Mesendoderm (in vitro differentiated cells): Measurements from ENCODE around the gene MRPL18.
"Not testable (repeated sequence)": the region's sequence is repeated elsewhere in the genome, so short reads cannot be mapped to it uniquely, and the experiment has no call there.

Experiments used
- DNase-seq: peaks from one replicate; pipeline ENCODE4 v3.0.0; 2013
- H2AK5ac ChIP-seq: 2 replicates; pipeline ENCODE4 v1.6.1; 2013; ENCODE audit warnings: low read length, inconsistent platforms
- H2BK120ac ChIP-seq: 2 replicates; pipeline ENCODE4 v1.6.1; 2013; ENCODE audit warnings: low read depth, mild to moderate bottlenecking, low read length, moderate library complexity, mixed read lengths
- H2BK15ac ChIP-seq: replicated peaks from 2 replicates; pipeline ENCODE4 v1.6.1; 2013; ENCODE audit warnings: low read depth, mild to moderate bottlenecking, moderate library complexity
- H2BK5ac ChIP-seq: 2 replicates; pipeline ENCODE4 v1.6.1; 2013; ENCODE audit warnings: low read length, inconsistent platforms
- H3K18ac ChIP-seq: 2 replicates; pipeline ENCODE4 v1.6.1; 2013; ENCODE audit warnings: mild to moderate bottlenecking, low read length, mixed read lengths
- H3K23ac ChIP-seq: one replicate; pipeline ENCODE4 v1.6.1; 2013; ENCODE audit warnings: low read length
- H3K27ac ChIP-seq: 2 replicates; pipeline ENCODE4 v1.5.1; 2013; ENCODE audit warnings: low read depth, mild to moderate bottlenecking, inconsistent platforms, low read length, moderate library complexity
- H3K27me3 ChIP-seq: 2 replicates; pipeline ENCODE4 v1.6.1; 2013; ENCODE audit warnings: low read length, control low read depth, mild to moderate bottlenecking, inconsistent platforms; ENCODE audit not compliant: insufficient read depth, poor library complexity
- H3K36me3 ChIP-seq: 2 replicates; pipeline ENCODE4 v1.6.1; 2013; ENCODE audit warnings: low read length, inconsistent platforms; ENCODE audit not compliant: control insufficient read depth, insufficient read depth
- H3K4ac ChIP-seq: one replicate; pipeline ENCODE4 v1.6.1; 2013; ENCODE audit warnings: low read depth, mild to moderate bottlenecking, low read length, moderate library complexity
- H3K4me1 ChIP-seq: 2 replicates; pipeline ENCODE4 v1.6.1; 2013; ENCODE audit warnings: low read depth, low read length, inconsistent platforms; ENCODE audit not compliant: control insufficient read depth
- H3K4me2 ChIP-seq: 2 replicates; pipeline ENCODE4 v1.6.1; 2013; ENCODE audit warnings: low read length
- H3K4me3 ChIP-seq: 2 replicates; pipeline ENCODE4 v1.5.1; 2013; ENCODE audit warnings: mild to moderate bottlenecking, low read length
- H3K56ac ChIP-seq: one replicate; pipeline ENCODE4 v1.6.1; 2013; ENCODE audit warnings: low read length
- H3K79me1 ChIP-seq: 2 replicates; pipeline ENCODE4 v1.6.1; 2013; ENCODE audit warnings: low read length, inconsistent platforms
- H3K79me2 ChIP-seq: 2 replicates; pipeline ENCODE4 v1.6.1; 2013; ENCODE audit warnings: mild to moderate bottlenecking, low read length; ENCODE audit not compliant: control insufficient read depth, insufficient read depth
- H3K9ac ChIP-seq: 2 replicates; pipeline ENCODE4 v1.6.1; 2013; ENCODE audit warnings: low read length, inconsistent platforms
- H4K5ac ChIP-seq: one replicate; pipeline ENCODE4 v1.6.1; 2013; ENCODE audit warnings: low read length
- H4K8ac ChIP-seq: one replicate; pipeline ENCODE4 v1.6.1; 2013; ENCODE audit warnings: low read depth, mild to moderate bottlenecking, control low read depth, low read length, moderate library complexity
- WGBS: extraction: QIAGEN DNeasy Blood & Tissue Kit; methylation state at CpG from one replicate; pipeline ENCODE4 v1.1.7; 2013; ENCODE audit warnings: low lambda C conversion rate, missing lambda C conversion rate; ENCODE audit not compliant: insufficient coverage; ENCODE audit errors: extremely low coverage; 5-methylcytosine and 5-hydroxymethylcytosine counted together

The MRPL18 gene

DNA sequence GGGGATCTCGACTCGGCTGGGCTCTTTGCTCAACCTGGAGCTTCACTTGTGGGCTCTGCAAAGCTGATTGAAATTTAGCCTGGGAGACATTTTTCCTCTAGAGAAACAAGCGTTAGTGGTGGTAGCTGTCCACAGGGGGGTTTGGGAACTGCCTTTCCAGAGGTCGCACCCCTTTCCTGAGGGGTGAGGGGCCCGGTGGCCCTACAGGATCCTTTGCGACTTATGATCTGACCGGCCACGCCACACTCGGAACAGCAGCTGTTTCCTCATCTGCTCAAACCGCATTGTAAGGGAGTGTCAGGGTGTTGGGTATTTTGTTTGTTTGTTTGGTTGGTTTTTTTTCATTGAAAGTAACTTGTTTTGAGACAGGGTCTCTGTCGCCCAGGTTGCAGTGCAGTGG, 30.9 kb downstream of the MRPL18 start:
- Histone ChIP-seq H3K4me3 (no peak overlapping the region), H4K5ac (no peak overlapping the region), H3K27ac (no peak overlapping the region), H3K4me2 (no peak overlapping the region), H2BK120ac (no peak overlapping the region), H3K27me3 (no peaks in the 10 kb centered on the region), H3K4me1 (no peaks in the 10 kb centered on the region), H3K79me1 (no peaks in the 10 kb centered on the region), H2BK15ac (no peak overlapping the region), H4K8ac (no peak overlapping the region), H3K4ac (no peak overlapping the region), H2AK5ac (no peak overlapping the region), H3K18ac (no peak overlapping the region), H3K23ac (no peak overlapping the region), H3K9ac (no peak overlapping the region), H3K36me3 (no peaks in the 10 kb centered on the region), H2BK5ac (no peak overlapping the region), H3K79me2 (no peaks in the 10 kb centered on the region), H3K56ac (no peak overlapping the region)
- WGBS: no CpG with 5 or more reads among the region's 11 CpGs
- no peak for DNase-seq

DNA sequence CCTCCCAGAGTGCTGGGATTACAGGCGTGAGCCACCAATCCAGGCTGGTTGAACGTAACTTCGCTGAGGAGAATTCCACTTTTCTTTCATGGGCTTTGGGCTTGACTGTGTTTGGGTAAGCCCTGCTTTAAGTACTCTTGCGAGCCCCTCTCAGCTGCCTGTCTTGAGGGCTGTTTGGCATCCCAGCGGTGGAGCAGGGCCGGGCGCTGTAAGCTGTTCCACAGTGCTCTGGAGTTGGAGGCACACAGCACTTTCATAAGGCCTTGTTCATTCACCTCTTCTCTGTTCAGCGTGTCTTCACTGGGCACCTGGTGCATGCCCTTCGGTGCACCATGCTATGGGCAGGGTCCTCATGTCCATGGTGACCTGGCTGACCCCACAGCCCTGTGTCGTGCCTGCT, 31.5 kb downstream of the MRPL18 start:
- no peak for DNase-seq
- H2AK5ac ChIP-seq: no peak overlapping the region
- no peaks in the 10 kb centered on the region for H3K79me1 ChIP-seq
- H3K4me2 ChIP-seq: no peak overlapping the region
- no peak overlapping the region for H2BK15ac ChIP-seq
- H2BK120ac ChIP-seq: no peak overlapping the region
- H4K8ac ChIP-seq: no peak overlapping the region
- H3K18ac ChIP-seq: no peak overlapping the region
- H3K56ac ChIP-seq: no peak overlapping the region
- H3K27me3 ChIP-seq: no peaks in the 10 kb centered on the region
- WGBS: no CpG with 5 or more reads among the region's 10 CpGs
- no peaks in the 10 kb centered on the region for H3K4me1 ChIP-seq
- no peak overlapping the region for H3K4me3 ChIP-seq
- H3K4ac ChIP-seq: no peak overlapping the region
- no peaks in the 10 kb centered on the region for H3K36me3 ChIP-seq
- no peak overlapping the region for H4K5ac ChIP-seq
- no peak overlapping the region for H2BK5ac ChIP-seq
- no peak overlapping the region for H3K9ac ChIP-seq
- H3K23ac ChIP-seq: no peak overlapping the region
- no peak overlapping the region for H3K27ac ChIP-seq
- no peaks in the 10 kb centered on the region for H3K79me2 ChIP-seq

- no peaks in the 10 kb centered on the region for H3K79me1 ChIP-seq
- no peak overlapping the region for H3K56ac ChIP-seq
- H3K79me2 ChIP-seq: no peaks in the 10 kb centered on the region
- H3K27ac ChIP-seq: no peak overlapping the region
- no peak overlapping the region for H3K4me3 ChIP-seq
- H2BK120ac ChIP-seq: no peak overlapping the region
- no peaks in the 10 kb centered on the region for H3K4me1 ChIP-seq
- H4K8ac ChIP-seq: no peak overlapping the region
- no peak overlapping the region for H3K4me2 ChIP-seq
- DNase-seq: no peak
- no peak overlapping the region for H3K9ac ChIP-seq
- WGBS: no CpG with 5 or more reads among the region's 3 CpGs
- H4K5ac ChIP-seq: no peak overlapping the region
- no peak overlapping the region for H2BK15ac ChIP-seq
- H3K27me3 ChIP-seq: no peaks in the 10 kb centered on the region
- H2AK5ac ChIP-seq: no peak overlapping the region
- no peak overlapping the region for H3K4ac ChIP-seq
- H3K18ac ChIP-seq: no peak overlapping the region
- H3K36me3 ChIP-seq: no peaks in the 10 kb centered on the region
- no peak overlapping the region for H2BK5ac ChIP-seq
- H3K23ac ChIP-seq: no peak overlapping the region
Observed at GRCh38 chr6:159823953-159824352, 33.7 kb downstream of the MRPL18 start.

GRCh38 chr6:159824690-159825089, 34.4 kb downstream of the MRPL18 start:
- not testable (repeated sequence) for H2BK120ac ChIP-seq, DNase-seq, H3K4ac ChIP-seq, H4K8ac ChIP-seq, H3K4me2 ChIP-seq, H2AK5ac ChIP-seq, H3K27ac ChIP-seq, H2BK15ac ChIP-seq, H2BK5ac ChIP-seq, H3K4me3 ChIP-seq, H3K4me1 ChIP-seq, H3K79me1 ChIP-seq, H3K9ac ChIP-seq, H4K5ac ChIP-seq, H3K36me3 ChIP-seq, H3K18ac ChIP-seq, H3K56ac ChIP-seq, H3K23ac ChIP-seq, H3K79me2 ChIP-seq, H3K27me3 ChIP-seq
- no CpG with 5 or more reads among the region's 9 CpGs for WGBS

DNA sequence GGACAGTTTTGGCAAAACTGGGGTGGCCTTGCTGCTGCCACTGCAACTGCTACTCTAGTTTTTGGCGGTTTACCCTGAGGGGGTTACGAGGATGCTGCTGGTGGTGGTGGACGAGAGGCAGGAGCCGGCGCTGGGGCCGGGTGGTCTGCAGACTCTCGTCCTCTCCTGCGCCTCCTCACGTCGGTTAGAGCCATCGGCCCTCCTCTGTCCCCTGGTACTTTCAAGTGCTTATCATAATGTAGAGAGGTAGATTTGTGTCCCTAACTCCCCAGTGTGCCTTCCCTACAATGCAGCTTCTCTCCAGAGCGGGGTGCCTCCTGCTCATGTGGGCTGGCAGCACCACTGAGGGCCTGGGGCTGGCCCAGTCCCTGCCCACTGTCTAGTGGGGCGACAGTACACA, 35.7 kb downstream of the MRPL18 start:
- no peak overlapping the region for H3K4me3 ChIP-seq
- no peak overlapping the region for H3K4ac ChIP-seq
- no peaks in the 10 kb centered on the region for H3K27me3 ChIP-seq
- no peak overlapping the region for H3K18ac ChIP-seq
- H3K56ac ChIP-seq: no peak overlapping the region
- H4K5ac ChIP-seq: no peak overlapping the region
- no peak overlapping the region for H2BK15ac ChIP-seq
- H3K79me1 ChIP-seq: no peaks in the 10 kb centered on the region
- H2BK120ac ChIP-seq: no peak overlapping the region
- no peak overlapping the region for H2BK5ac ChIP-seq
- H3K27ac ChIP-seq: no peak overlapping the region
- no peak for DNase-seq
- H3K9ac ChIP-seq: no peak overlapping the region
- H3K23ac ChIP-seq: no peak overlapping the region
- no peaks in the 10 kb centered on the region for H3K79me2 ChIP-seq
- WGBS: no CpG with 5 or more reads among the region's 13 CpGs
- H4K8ac ChIP-seq: no peak overlapping the region
- H3K4me1 ChIP-seq: no peaks in the 10 kb centered on the region
- no peak overlapping the region for H3K4me2 ChIP-seq
- H2AK5ac ChIP-seq: no peak overlapping the region
- no peaks in the 10 kb centered on the region for H3K36me3 ChIP-seq

DNA sequence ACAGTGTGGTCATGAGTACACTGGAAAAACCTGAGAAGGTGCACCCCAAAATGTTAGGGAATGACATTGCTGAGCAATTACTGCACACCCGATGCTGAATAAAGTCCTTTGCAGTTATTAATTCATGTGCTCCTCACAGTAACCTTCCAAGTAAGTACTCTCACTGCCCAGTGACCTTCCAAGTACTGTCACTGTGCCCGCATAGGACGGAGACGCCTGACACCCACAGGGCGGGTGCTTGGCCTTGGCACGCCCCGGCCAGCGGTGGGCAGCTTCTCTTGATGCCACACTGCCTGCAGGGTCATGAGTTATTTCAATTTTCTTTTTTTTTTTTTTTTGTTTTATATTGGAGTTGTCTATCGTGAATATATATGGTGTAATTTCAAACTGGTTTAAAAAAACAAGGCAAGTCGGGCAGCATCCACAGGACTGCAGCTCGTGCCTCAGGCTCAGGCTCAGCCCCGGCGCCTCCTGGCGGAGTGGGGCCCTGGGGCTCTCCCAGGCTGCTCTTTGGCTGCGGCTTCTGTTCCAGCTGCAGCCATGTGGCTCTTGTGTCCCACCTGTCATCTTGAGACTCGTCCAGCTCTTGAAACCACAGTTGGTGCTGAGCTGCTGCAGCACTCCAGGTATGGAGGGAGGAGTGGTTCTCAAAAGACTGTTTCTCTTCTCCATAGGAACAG, 36.8 kb downstream of the MRPL18 start:
- no peak overlapping the region for H3K23ac ChIP-seq
- no peak overlapping the region for H4K5ac ChIP-seq
- H3K4me2 ChIP-seq: no peak overlapping the region
- H3K18ac ChIP-seq: no peak overlapping the region
- H3K27me3 ChIP-seq: no peaks in the 10 kb centered on the region
- no peak overlapping the region for H3K27ac ChIP-seq
- no peak overlapping the region for H2AK5ac ChIP-seq
- H3K79me1 ChIP-seq: no peaks in the 10 kb centered on the region
- H2BK5ac ChIP-seq: no peak overlapping the region
- WGBS: no CpG with 5 or more reads among the region's 16 CpGs
- H3K56ac ChIP-seq: no peak overlapping the region
- DNase-seq: no peak
- H3K79me2 ChIP-seq: no peaks in the 10 kb centered on the region
- no peak overlapping the region for H2BK15ac ChIP-seq
- no peak overlapping the region for H3K9ac ChIP-seq
- no peak overlapping the region for H3K4ac ChIP-seq
- no peak overlapping the region for H4K8ac ChIP-seq
- H3K36me3 ChIP-seq: no peaks in the 10 kb centered on the region
- H3K4me1 ChIP-seq: no peaks in the 10 kb centered on the region
- no peak overlapping the region for H2BK120ac ChIP-seq
- H3K4me3 ChIP-seq: no peak overlapping the region
